ENCODE data around the gene VCP.

VCP gene

GRCh38 chr9:35107297-35108290 is 35.2 kb upstream of the VCP start:
- DNase-seq (ENCODE audit: low spot score in 2 of 2), result no peak
- no peak for ATAC-seq
- peaks cover 54% of the 10 kb centered on the region for H3K36me3 Mint-ChIP-seq
- H3K9me3 Mint-ChIP-seq, result no peaks in the 10 kb centered on the region
- no peak overlapping the region for H3K4me3 Mint-ChIP-seq
- no peak overlapping the region for H3K27ac Mint-ChIP-seq
- peaks cover 47% of the 10 kb centered on the region for H3K4me1 Mint-ChIP-seq

- Mint-ChIP-seq H3K36me3 (peaks cover 46% of the 10 kb centered on the region), H3K27ac (no peak overlapping the region), H3K4me1 (peaks cover 47% of the 10 kb centered on the region), H3K4me3 (no peak overlapping the region), H3K9me3 (no peaks in the 10 kb centered on the region)
- DNase-seq (ENCODE audit: low spot score in 2 of 2) (no peak), ATAC-seq (no peak)
Observed at GRCh38 chr9:35106343-35106730, 33.9 kb upstream of the VCP start.

GRCh38 chr9:35105571-35106342 is 33.3 kb upstream of the VCP start:
- no peaks in the 10 kb centered on the region for H3K9me3 Mint-ChIP-seq
- peaks cover 47% of the 10 kb centered on the region for H3K4me1 Mint-ChIP-seq
- DNase-seq (ENCODE audit: low spot score in 2 of 2) (no peak), ATAC-seq (no peak)
- no peak overlapping the region for H3K27ac Mint-ChIP-seq
- no peak overlapping the region for H3K4me3 Mint-ChIP-seq
- peaks cover 50% of the 10 kb centered on the region for H3K36me3 Mint-ChIP-seq

- peaks cover 57% of the 10 kb centered on the region for H3K36me3 Mint-ChIP-seq
Observed at GRCh38 chr9:35105126-35105525, 32.7 kb upstream of the VCP start.

GRCh38 chr9:35104586-35104985 is 32.2 kb upstream of the VCP start:
- no peak overlapping the region for H3K4me3 Mint-ChIP-seq
- H3K36me3 Mint-ChIP-seq, result peaks cover 62% of the 10 kb centered on the region
- DNase-seq (ENCODE audit: low spot score in 2 of 2) (no peak), ATAC-seq (no peak)
- H3K4me1 Mint-ChIP-seq, result peaks cover 46% of the 10 kb centered on the region
- H3K27ac Mint-ChIP-seq, result peak overlapping the region; percentile 98
- H3K9me3 Mint-ChIP-seq, result no peaks in the 10 kb centered on the region

More at GRCh38 chr9:35105126-35105525, 32.7 kb upstream of the VCP start:
- ATAC-seq, result no peak
- Mint-ChIP-seq H3K4me1 (peaks cover 46% of the 10 kb centered on the region), H3K27ac (no peak overlapping the region), H3K4me3 (no peak overlapping the region), H3K9me3 (no peaks in the 10 kb centered on the region)
- no peak for DNase-seq (ENCODE audit: low spot score in 2 of 2)

- DNase-seq (ENCODE audit: low spot score in 2 of 2) (no peak), ATAC-seq (no peak)
- Mint-ChIP-seq H3K9me3 (no peaks in the 10 kb centered on the region), H3K27ac (peak overlapping the region; percentile 98), H3K4me3 (peak overlapping the region; percentile 95), H3K36me3 (peaks cover 71% of the 10 kb centered on the region), H3K4me1 (peaks cover 41% of the 10 kb centered on the region)
Observed at GRCh38 chr9:35103660-35104191, 31.3 kb upstream of the VCP start.

- H3K4me3 Mint-ChIP-seq, result peak within 1 kb of the TSS; percentile 95
- peak within 1 kb of the TSS; percentile 98 for H3K27ac Mint-ChIP-seq
- H3K36me3 Mint-ChIP-seq, result peaks cover 72% of the 10 kb centered on the region
- no peaks in the 10 kb centered on the region for H3K9me3 Mint-ChIP-seq
- H3K4me1 Mint-ChIP-seq, result peaks cover 41% of the 10 kb centered on the region
- peak; percentile 98 for ATAC-seq
- DNase-seq (ENCODE audit: low spot score in 2 of 2), result peak; percentile 67 to 92
Observed at GRCh38 chr9:35102769-35103659, 30.6 kb upstream of the VCP start, which contains the start of gene STOML2. STOML2 (minus strand) TSS chr9:35103131; CDS start chr9:35103094, 37 bp downstream.

GRCh38 chr9:35102465-35102768 is 30.0 kb upstream of the VCP start:
- peaks cover 71% of the 10 kb centered on the region for H3K36me3 Mint-ChIP-seq

GRCh38 chr9:35097573-35097972 is 25.1 kb upstream of the VCP start:
- Mint-ChIP-seq H3K27ac (no peak overlapping the region), H3K36me3 (peaks cover 56% of the 10 kb centered on the region), H3K4me3 (no peak overlapping the region), H3K9me3 (no peaks in the 10 kb centered on the region), H3K4me1 (peaks cover 59% of the 10 kb centered on the region)
- DNase-seq (ENCODE audit: low spot score in 2 of 2) (no peak), ATAC-seq (no peak)

More at GRCh38 chr9:35102465-35102768, 30.0 kb upstream of the VCP start:
- peak overlapping the region; percentile 98 for H3K27ac Mint-ChIP-seq
- no peaks in the 10 kb centered on the region for H3K9me3 Mint-ChIP-seq
- ATAC-seq, result no peak
- H3K4me3 Mint-ChIP-seq, result peak overlapping the region; percentile 95
- peaks cover 41% of the 10 kb centered on the region for H3K4me1 Mint-ChIP-seq
- DNase-seq (ENCODE audit: low spot score in 2 of 2), result no peak

- no peaks in the 10 kb centered on the region for H3K9me3 Mint-ChIP-seq
- peak; percentile 94 for ATAC-seq
Observed at GRCh38 chr9:35096035-35096849, 23.8 kb upstream of the VCP start, which contains the start of gene PIGO. PIGO (minus strand) TSS chr9:35096591; CDS start chr9:35095565, 1,026 bp downstream.

GRCh38 chr9:35091536-35091935 is 19.1 kb upstream of the VCP start:
- no peak overlapping the region for H3K27ac Mint-ChIP-seq
- H3K9me3 Mint-ChIP-seq, result no peaks in the 10 kb centered on the region
- peaks cover 27% of the 10 kb centered on the region for H3K4me1 Mint-ChIP-seq
- DNase-seq (ENCODE audit: low spot score in 2 of 2) (no peak), ATAC-seq (no peak)
- no peak overlapping the region for H3K4me3 Mint-ChIP-seq
- peaks cover 72% of the 10 kb centered on the region for H3K36me3 Mint-ChIP-seq

More at GRCh38 chr9:35096035-35096849, 23.8 kb upstream of the VCP start, which contains the start of gene PIGO:
- peaks cover 46% of the 10 kb centered on the region for H3K4me1 Mint-ChIP-seq
- peaks cover 64% of the 10 kb centered on the region for H3K36me3 Mint-ChIP-seq
- peak within 1 kb of the TSS; percentile 96 for H3K27ac Mint-ChIP-seq
- H3K4me3 Mint-ChIP-seq, result peak within 1 kb of the TSS; percentile 79
- DNase-seq (ENCODE audit: low spot score in 2 of 2), result peak; percentile 89 to 94

GRCh38 chr9:35089434-35089833 is 17.0 kb upstream of the VCP start:
- Mint-ChIP-seq H3K9me3 (no peaks in the 10 kb centered on the region), H3K36me3 (peaks cover 61% of the 10 kb centered on the region), H3K4me3 (no peak overlapping the region), H3K4me1 (peaks cover 6% of the 10 kb centered on the region), H3K27ac (no peak overlapping the region)
- DNase-seq (ENCODE audit: low spot score in 2 of 2) (no peak), ATAC-seq (no peak)

GRCh38 chr9:35085078-35085477 is 12.7 kb upstream of the VCP start:
- H3K4me1 Mint-ChIP-seq, result peaks cover 4% of the 10 kb centered on the region
- no peak overlapping the region for H3K27ac Mint-ChIP-seq
- no peak overlapping the region for H3K4me3 Mint-ChIP-seq
- peaks cover 34% of the 10 kb centered on the region for H3K36me3 Mint-ChIP-seq
- ATAC-seq (peak; percentile 61), DNase-seq (ENCODE audit: low spot score in 2 of 2) (no peak)
- H3K9me3 Mint-ChIP-seq, result no peaks in the 10 kb centered on the region

Data from stimulated activated effector memory CD8-positive, alpha-beta T cell treated with anti-CD3 and anti-CD28 coated beads, Interleukin-12 subunit alpha, Interleukin-12 subunit beta, amount 100 ng/mL, for 72 hours (primary cell).